Stomach (tissue), 9 donors: ENCODE measurements around the gene OSBPL1A. TPM values are rescaled to one million over a fixed set of nuclear protein-coding genes. Genes with fewer than 3 reads are reported as not detected.

ENCODE experiments used
- DNase-seq, 2 donors: peaks; one replicate each; pipeline versions ENCODE4 v3.0.0 to v3.0.0-alpha.2; 2013 to 2019
- H3K27ac ChIP-seq, 5 donors: fragments of 200-600 bp in 4 of 5; sonication (generic) in 4 of 5; one replicate each; pipeline ENCODE4 v1.5.1; 2013 to 2019; ENCODE audit warnings: mild to moderate bottlenecking in 1 of 5, moderate library complexity in 1 of 5
- H3K27me3 ChIP-seq, 3 donors: fragments of 200-600 bp; sonication (generic); one replicate each; pipeline ENCODE4 v1.5.1; 2017 to 2019; ENCODE audit warnings: mixed run types in 1 of 3
- H3K36me3 ChIP-seq, 4 donors: fragments of 200-600 bp; sonication (generic); 1 replicate in 3 of 4; 2 replicates in 1 of 4; pipeline ENCODE4 v1.5.1; 2016 to 2019
- H3K4me1 ChIP-seq, 4 donors: fragments of 200-600 bp; sonication (generic); one replicate each; pipeline ENCODE4 v1.5.1; 2016 to 2019
- H3K4me3 ChIP-seq, 4 donors: fragments of 200-600 bp; sonication (generic) in 3 of 4; one replicate each; pipeline ENCODE4 v1.5.1; 2016 to 2019; ENCODE audit warnings: mild to moderate bottlenecking in 1 of 4
- H3K9me3 ChIP-seq, 4 donors: fragments of 200-600 bp; sonication (generic); one replicate each; pipeline ENCODE4 v1.5.1; 2016 to 2019
- EP300 ChIP-seq: sonication (generic); formaldehyde crosslinking; IDR thresholded peaks from one replicate; pipeline ENCODE4 v1.6.1; 2017; ENCODE audit warnings: antibody characterized with exemption
- POLR2A ChIP-seq, 4 donors: fragments of 450-650 bp; IDR thresholded peaks; one replicate each; pipeline ENCODE4 v1.6.1; 2016; ENCODE audit warnings: antibody characterized with exemption in 4 of 4, control low read depth in 2 of 4, mild to moderate bottlenecking in 1 of 4, moderate library complexity in 1 of 4
- POLR2AphosphoS5 ChIP-seq, 3 donors: sonication (generic); formaldehyde crosslinking; IDR thresholded peaks; one replicate each; pipeline ENCODE4 v1.6.1; 2016; ENCODE audit warnings: antibody characterized with exemption in 3 of 3
- WGBS, 5 donors: extraction: QIAGEN DNeasy Blood & Tissue Kit in 3 of 5; methylation state at CpG; one replicate each; pipeline versions ENCODE4 v1.1.5 to v1.1.7; 2013 to 2018; 5-methylcytosine and 5-hydroxymethylcytosine counted together
- intact Hi-C: fragments of 100-400 bp; cut with DNase I; formaldehyde crosslinking; loops from one replicate; pipeline ENCODE4 v1.15.1; 2023; ENCODE audit warnings: low total_unique reads
- polyA plus RNA-seq, 3 donors: library from polyadenylated mRNA; stranded (reverse); fragments of 200-250 nt; gene quantifications; one replicate each; pipeline ENCODE4 v1.2.3, GENCODE V29; 2013
- total RNA-seq, 5 donors: library from RNA; depleted of rRNA; stranded (reverse); fragments of >200 nt; gene quantifications; one replicate each; pipeline versions ENCODE4 v1.1.0 to v1.2.3, GENCODE V29; 2014 to 2016
- TF ChIP-seq, protein P1 (sequence below), 7 experiments: fragments of 450-650 bp in 4 of 7; fragments of 200-600 bp in 3 of 7; sonication (generic) in 3 of 7; IDR thresholded peaks; one replicate each; pipeline ENCODE4 v1.5.1; 2016 to 2019; ENCODE audit warnings: antibody characterized with exemption in 7 of 7, control low read depth in 2 of 7, mild to moderate bottlenecking in 1 of 7
- donor health status: healthy with polysubstance abuse.
- donor health status: Bipolar disorder and iron deficiency.
- donor health status: healthy.

Gene OSBPL1A
- total and polyA plus RNA-seq, 8 donors = 13.6 to 129 (median 38.8) TPM

- Histone ChIP-seq H3K27ac (no peak overlapping the region), H3K9me3 (no peaks in the 10 kb centered on the region), H3K36me3 (no peaks in the 10 kb centered on the region), H3K4me3 (no peak overlapping the region), H3K27me3 (no peaks in the 10 kb centered on the region), H3K4me1 (peaks cover 0 to 6% (median 5%) of the 10 kb centered on the region in 4 donors)
- WGBS, 5 donors = 46 to 80% (median 57%) methylated on average over 2 of the region's 2 CpGs
- intact Hi-C loops = no loop called here
- TF ChIP-seq, protein P1, sequence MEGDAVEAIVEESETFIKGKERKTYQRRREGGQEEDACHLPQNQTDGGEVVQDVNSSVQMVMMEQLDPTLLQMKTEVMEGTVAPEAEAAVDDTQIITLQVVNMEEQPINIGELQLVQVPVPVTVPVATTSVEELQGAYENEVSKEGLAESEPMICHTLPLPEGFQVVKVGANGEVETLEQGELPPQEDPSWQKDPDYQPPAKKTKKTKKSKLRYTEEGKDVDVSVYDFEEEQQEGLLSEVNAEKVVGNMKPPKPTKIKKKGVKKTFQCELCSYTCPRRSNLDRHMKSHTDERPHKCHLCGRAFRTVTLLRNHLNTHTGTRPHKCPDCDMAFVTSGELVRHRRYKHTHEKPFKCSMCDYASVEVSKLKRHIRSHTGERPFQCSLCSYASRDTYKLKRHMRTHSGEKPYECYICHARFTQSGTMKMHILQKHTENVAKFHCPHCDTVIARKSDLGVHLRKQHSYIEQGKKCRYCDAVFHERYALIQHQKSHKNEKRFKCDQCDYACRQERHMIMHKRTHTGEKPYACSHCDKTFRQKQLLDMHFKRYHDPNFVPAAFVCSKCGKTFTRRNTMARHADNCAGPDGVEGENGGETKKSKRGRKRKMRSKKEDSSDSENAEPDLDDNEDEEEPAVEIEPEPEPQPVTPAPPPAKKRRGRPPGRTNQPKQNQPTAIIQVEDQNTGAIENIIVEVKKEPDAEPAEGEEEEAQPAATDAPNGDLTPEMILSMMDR (IDR thresholded peaks at IDR 0.05) = no peak
- no peak for TF ChIP-seq POLR2A (IDR thresholded peaks at IDR 0.05)
- TF ChIP-seq EP300 = no peak
- no peak for TF ChIP-seq POLR2AphosphoS5 (IDR thresholded peaks at IDR 0.05)
- DNase-seq = no peak
These were observed 149.3 kb downstream of the OSBPL1A start for GRCh38 chr18:24248359-24248758.

DNA sequence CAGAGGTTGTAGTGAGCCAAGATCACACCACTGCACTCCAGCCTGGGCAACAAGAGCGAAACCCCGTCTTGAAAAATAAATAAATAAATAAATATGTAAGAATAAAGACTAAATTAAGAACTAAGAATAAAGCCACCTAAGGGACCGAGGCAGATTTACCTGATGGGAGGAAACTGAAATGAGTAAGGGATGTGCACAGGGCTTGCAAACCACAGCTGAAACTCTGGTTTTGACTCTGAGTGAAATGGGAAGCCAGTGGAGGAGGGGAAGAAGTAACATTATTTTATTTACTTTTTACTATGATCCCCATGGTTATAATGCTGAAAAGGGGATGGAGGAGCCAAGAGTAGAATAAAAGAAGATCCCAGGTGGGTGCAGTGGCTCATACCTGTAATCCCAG, 151.5 kb downstream of the OSBPL1A start:
- Histone ChIP-seq H3K27me3 (no peaks in the 10 kb centered on the region), H3K27ac (no peak overlapping the region), H3K36me3 (no peaks in the 10 kb centered on the region), H3K4me1 (peaks cover 0 to 8% (median 4%) of the 10 kb centered on the region in 4 donors), H3K9me3 (no peaks in the 10 kb centered on the region), H3K4me3 (no peak overlapping the region)
- intact Hi-C loops = no loop called here
- 85 to 91% (median 89%) methylated on average over 3 of the region's 3 CpGs for WGBS, 5 donors
- DNase-seq = no peak
- TF ChIP-seq POLR2A (IDR thresholded peaks at IDR 0.05) = no peak
- no peak for TF ChIP-seq EP300
- TF ChIP-seq, protein P1 (IDR thresholded peaks at IDR 0.05) = no peak
- TF ChIP-seq POLR2AphosphoS5 (IDR thresholded peaks at IDR 0.05) = no peak

DNA sequence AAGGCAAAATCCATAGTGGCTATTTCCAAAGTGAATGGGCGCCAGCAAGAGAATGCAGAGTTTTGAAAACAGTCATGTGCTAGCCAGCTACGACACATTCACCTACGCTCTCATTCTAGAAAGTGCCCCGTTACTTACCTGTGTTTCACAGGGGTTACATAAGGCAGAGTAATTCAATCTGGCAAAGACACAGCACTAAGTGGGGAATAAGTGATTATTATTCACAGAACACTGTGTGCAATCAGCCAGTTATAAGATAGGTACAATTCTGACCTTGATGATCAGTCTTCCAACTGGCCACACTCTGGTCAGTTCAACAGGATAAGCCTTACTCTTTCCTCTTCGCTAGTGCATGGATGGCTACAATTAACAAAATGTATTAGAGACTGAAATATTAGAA, 152.9 kb downstream of the OSBPL1A start:
- no peak for DNase-seq
- intact Hi-C loops = no loop called here
- no peaks in the 10 kb centered on the region for H3K36me3 ChIP-seq
- H3K9me3 ChIP-seq = no peaks in the 10 kb centered on the region
- no peak overlapping the region for H3K27ac ChIP-seq
- peaks cover 0 to 8% (median 4%) of the 10 kb centered on the region in 4 donors for H3K4me1 ChIP-seq
- TF ChIP-seq EP300 (no peak), POLR2AphosphoS5 (IDR thresholded peaks at IDR 0.05) (no peak), POLR2A (IDR thresholded peaks at IDR 0.05) (no peak)
- TF ChIP-seq, protein P1 (IDR thresholded peaks at IDR 0.05) = no peak
- no peak overlapping the region for H3K4me3 ChIP-seq
- WGBS, 5 donors = 94 to 98% (median 97%) methylated on average over 5 of the region's 5 CpGs
- H3K27me3 ChIP-seq = no peaks in the 10 kb centered on the region

DNA sequence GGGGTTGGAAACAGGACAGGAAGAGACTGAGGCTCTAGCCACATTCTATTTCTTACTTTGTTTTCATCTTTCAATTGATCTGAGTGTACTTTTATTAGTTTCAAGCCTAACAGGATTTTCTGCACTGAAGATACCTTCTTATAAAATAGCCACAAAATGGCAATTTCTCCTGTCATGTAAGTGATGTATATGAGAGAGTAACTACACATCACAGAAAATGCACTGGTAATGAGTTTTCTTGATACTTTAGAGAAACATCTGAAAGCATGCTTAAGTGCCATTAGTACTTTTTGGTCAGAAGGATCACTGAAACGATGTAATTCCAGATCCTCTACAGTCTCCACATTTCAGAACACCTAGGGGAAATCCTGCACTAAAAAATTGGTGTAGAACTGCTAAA, 153.9 kb downstream of the OSBPL1A start:
- 59 to 86% (median 79%) methylated on average over 1 of the region's 1 CpG for WGBS, 5 donors
- intact Hi-C loops = no loop called here
- no peak for DNase-seq
- Histone ChIP-seq H3K27ac (no peak overlapping the region), H3K4me3 (no peak overlapping the region), H3K4me1 (peaks cover 0 to 12% (median 6%) of the 10 kb centered on the region in 4 donors), H3K36me3 (peaks cover 0 to 6% (median 4%) of the 10 kb centered on the region in 4 donors), H3K27me3 (no peaks in the 10 kb centered on the region), H3K9me3 (no peaks in the 10 kb centered on the region)
- TF ChIP-seq POLR2AphosphoS5 (IDR thresholded peaks at IDR 0.05) (no peak), EP300 (no peak), POLR2A (IDR thresholded peaks at IDR 0.05) (no peak)
- TF ChIP-seq, protein P1 (IDR thresholded peaks at IDR 0.05) = no peak
